Spleen (tissue), 7 donors: Measurements from ENCODE around the gene MICAL2.

Experiments
- POLR2A ChIP-seq, 3 donors: fragments of 450-650 bp; IDR thresholded peaks; one replicate each; pipeline ENCODE4 v1.5.1; 2017; ENCODE audit warnings: antibody characterized with exemption in 3 of 3, mild to moderate bottlenecking in 1 of 3
- POLR2AphosphoS5 ChIP-seq, 3 donors: sonication (generic); formaldehyde crosslinking; IDR thresholded peaks; one replicate each; pipeline ENCODE4 v1.5.1; 2017; ENCODE audit warnings: antibody characterized with exemption in 3 of 3
- TF ChIP-seq, protein P1 (sequence below), 11 experiments: fragments of 200-600 bp in 7 of 11; fragments of 450-650 bp in 4 of 11; sonication (generic) in 4 of 11; IDR thresholded peaks in 8 of 11; conservative IDR thresholded peaks in 3 of 11; 1 replicate in 7 of 11; 2 replicates in 4 of 11; pipeline versions ENCODE4 v1.4.0 to v1.8.0; 2016 to 2021; ENCODE audit warnings: antibody characterized with exemption in 11 of 11, inconsistent platforms in 4 of 11, mild to moderate bottlenecking in 1 of 11
- donor health status: DM: no; HTN: no; CAD: no; lungs with moderate emphysema.
- donor health status: DM: no; HTN: no; CAD: no.
- donor health status: DM: no; HTN: no; CAD: no.

DNA sequence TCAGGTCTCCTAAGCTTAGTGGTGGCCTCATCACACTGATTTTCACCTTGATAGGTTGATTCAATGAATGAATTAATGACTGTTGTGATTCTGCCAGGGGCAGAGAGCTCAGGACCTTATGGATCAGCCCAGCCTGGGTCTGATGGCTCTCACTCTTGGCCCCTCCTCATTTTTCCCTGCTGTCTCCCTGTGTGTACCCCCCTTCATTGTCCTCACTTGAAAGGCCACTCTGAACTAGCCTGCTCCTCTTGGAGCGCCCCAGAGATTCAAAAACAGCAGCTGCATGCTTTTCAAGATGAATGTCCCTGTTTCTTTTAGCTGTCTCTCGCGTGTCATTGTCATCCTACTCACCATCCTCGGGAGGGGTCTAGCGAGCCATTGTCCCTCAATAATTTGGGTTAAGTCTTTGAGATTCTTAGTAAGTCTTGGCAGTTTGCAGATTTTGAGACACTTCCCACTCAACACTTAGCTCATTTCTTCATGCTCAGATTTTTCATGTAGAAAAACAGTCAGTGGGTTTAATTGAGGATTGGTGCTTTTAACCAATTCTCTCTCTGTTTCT is 42.5 kb upstream of the MICAL2 start:
- TF ChIP-seq, protein P1, sequence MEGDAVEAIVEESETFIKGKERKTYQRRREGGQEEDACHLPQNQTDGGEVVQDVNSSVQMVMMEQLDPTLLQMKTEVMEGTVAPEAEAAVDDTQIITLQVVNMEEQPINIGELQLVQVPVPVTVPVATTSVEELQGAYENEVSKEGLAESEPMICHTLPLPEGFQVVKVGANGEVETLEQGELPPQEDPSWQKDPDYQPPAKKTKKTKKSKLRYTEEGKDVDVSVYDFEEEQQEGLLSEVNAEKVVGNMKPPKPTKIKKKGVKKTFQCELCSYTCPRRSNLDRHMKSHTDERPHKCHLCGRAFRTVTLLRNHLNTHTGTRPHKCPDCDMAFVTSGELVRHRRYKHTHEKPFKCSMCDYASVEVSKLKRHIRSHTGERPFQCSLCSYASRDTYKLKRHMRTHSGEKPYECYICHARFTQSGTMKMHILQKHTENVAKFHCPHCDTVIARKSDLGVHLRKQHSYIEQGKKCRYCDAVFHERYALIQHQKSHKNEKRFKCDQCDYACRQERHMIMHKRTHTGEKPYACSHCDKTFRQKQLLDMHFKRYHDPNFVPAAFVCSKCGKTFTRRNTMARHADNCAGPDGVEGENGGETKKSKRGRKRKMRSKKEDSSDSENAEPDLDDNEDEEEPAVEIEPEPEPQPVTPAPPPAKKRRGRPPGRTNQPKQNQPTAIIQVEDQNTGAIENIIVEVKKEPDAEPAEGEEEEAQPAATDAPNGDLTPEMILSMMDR (IDR thresholded peaks at IDR 0.05 in 8 of 11, conservative IDR thresholded peaks at IDR 0.05 in 3 of 11), result no peak
- TF ChIP-seq POLR2A (IDR thresholded peaks at IDR 0.05) (no peak), POLR2AphosphoS5 (IDR thresholded peaks at IDR 0.05) (no peak)
